GM18867 (cell line): Measurements from ENCODE around the gene ESPNL.

ENCODE experiments used
- ATAC-seq: cut with Tn5 transposase; IDR thresholded peaks from one replicate; pipeline ENCODE4 v1.9.1; 2021; ENCODE audit warnings: mild to moderate bottlenecking, moderate library complexity; ENCODE audit not compliant: unreplicated experiment

The ESPNL gene

GRCh38 chr2:238140040-238140439, 39.9 kb downstream of the ESPNL start:
- ATAC-seq: no peak

DNA sequence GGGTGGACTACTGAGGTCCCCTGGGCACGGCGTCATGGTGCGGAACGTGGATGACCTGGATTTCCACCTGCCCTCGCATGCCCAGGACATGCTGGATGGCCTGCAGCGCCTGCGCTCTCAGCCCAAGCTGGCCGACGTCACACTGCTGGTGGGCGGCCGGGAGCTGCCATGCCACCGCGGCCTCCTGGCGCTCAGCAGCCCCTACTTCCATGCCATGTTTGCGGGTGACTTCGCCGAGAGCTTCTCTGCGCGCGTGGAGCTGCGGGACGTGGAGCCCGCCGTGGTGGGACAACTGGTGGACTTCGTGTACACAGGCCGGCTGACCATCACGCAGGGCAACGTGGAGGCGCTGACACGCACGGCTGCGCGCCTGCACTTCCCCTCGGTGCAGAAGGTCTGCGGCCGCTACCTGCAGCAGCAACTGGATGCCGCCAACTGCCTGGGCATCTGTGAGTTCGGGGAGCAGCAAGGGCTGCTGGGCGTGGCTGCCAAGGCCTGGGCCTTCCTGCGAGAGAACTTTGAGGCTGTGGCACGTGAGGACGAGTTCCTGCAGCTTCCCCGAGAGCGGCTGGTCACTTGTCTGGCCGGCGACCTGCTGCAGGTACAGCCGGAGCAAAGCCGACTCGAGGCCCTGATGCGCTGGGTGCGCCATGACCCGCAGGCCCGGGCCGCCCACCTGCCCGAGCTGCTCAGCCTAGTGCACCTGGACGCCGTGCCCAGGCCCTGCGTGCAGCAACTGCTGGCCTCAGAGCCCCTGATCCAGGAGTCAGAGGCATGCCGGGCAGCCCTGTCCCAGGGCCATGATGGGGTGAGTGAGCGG, 40.8 kb downstream of the ESPNL start:
- no peak for ATAC-seq

DNA sequence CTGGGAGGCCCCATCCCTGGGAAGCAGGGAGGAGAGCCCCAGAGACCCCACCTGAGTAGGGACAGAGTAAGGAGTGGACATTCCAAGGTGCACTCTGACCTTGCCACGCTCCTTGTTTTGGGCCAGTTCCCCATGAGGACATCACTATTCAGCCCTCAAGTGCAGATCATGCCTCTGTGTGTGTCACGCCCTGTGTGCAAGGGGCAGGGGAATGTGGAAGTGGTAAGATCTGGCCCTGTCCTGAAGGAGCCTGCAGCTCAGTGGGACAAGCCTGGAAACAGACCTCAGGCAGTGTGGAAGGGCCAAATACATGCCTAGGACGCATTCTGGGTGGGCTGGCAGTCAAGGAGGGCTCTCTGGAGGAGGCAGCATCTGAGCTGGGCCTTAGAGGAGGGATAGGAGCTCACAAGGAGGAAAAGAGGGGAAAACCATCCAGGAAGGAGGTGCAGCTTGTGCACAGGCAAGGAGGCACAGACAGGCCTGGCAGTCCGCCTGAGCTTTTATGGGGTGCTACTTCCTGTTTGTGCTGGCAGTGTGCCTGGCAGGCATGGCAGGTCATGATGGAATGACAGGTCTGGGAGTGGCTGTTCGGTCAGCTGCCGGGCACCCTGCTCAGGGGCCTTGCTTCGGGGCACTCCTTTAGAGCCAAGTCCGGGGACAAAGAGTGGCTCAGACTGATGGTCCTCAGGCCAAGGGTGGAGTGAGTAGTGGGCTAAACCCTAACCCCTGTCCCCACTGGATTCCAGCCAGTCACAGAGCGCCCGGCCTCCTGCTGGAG, 41.6 kb downstream of the ESPNL start:
- ATAC-seq: no peak

DNA sequence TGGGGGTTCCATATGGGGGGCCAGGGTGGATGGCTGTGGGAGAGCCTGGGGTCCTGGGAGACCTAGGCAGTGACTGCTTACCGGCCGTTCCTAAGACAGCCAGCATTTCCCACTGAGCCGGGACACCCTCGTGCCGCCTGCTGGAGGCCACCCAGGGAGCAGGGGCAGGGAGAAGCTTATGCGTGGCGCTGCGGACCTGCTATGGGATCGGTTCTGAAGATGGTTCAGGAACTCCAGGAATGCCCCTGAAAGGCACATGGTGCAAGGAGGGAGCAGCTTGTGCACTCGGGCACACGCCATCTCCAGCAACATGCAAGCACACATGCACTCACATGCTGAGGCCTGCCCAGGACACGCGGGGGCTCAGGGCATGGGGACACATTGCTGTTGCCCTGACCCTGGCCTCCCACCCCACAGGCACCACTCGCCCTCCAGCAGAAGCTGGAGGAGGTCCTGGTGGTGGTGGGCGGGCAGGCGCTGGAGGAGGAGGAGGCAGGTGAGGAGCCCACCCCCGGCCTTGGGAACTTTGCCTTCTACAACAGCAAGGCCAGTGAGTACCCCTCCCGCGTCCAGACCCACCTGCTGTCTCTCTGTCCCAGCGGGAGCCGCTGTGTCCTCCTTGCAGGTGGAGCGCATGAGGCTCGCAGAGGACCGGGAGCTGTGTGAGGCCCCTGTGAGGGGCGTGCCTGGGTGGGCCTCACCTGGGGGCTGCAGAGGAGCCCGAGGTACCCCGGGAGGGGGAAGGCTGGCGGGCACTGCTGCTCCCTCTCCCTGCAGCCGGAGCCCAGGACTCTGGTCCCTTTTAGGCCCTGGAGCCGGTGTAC, 42.5 kb downstream of the ESPNL start:
- ATAC-seq: no peak

DNA sequence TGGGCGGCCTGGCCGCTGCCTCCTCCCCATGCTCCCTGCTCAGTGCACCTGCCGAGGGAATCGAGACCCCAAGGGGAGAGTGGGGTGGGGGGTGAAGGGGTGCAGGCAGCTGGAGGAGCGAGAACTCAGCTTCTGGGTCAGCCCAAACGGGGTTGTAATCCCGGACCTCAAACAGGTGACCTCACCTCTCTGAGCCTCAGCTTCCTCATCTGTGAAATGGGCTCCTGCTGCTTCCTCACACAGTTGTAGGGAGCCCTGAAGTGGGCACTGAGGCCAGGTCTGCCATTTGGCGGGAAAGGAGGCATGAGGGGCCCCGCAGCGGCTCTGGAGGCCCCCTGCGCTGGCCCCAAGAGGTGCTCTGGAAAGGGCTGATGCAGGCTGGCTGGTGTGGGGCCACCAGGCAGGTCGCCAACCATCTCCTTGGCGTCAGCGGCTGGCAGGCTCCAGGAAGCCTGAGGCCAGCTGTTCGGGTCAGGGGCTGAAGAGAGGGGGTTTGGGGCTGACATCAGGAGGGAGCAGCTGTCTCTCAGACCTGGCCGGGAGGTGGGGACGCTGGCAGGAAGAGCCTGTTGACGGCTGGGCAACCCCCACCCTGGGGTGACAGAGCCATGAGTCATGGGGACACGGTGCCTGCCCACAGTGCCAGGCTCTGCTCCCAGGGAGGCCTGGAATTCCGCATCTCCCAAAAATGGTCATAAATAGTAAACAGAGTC, 43.3 kb downstream of the ESPNL start:
- ATAC-seq: no peak

DNA sequence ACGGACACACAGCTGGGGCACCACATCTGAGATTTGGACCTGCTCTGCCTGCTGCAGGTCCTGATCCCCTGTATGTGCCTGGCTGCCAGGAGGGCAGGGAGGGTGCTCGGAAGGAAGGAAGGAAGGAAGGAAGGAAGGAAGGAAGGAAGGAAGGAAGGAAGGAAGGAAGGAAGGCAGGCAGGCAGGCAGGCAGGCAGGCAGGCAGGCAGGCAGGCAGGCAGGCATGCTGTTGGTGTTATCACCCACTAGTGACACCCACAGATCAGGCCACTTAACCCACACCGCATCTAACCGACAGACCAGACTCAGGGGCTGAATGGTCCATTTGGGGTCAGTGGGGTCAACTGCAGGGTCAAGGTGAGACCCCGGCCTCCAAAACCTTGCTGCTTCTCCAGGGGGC, 44.1 kb downstream of the ESPNL start:
- ATAC-seq: no peak

- no peak for ATAC-seq
These were observed 44.9 kb downstream of the ESPNL start for GRCh38 chr2:238145046-238145445.

- ATAC-seq: no peak
These were observed 45.7 kb downstream of the ESPNL start for GRCh38 chr2:238145851-238146250.

DNA sequence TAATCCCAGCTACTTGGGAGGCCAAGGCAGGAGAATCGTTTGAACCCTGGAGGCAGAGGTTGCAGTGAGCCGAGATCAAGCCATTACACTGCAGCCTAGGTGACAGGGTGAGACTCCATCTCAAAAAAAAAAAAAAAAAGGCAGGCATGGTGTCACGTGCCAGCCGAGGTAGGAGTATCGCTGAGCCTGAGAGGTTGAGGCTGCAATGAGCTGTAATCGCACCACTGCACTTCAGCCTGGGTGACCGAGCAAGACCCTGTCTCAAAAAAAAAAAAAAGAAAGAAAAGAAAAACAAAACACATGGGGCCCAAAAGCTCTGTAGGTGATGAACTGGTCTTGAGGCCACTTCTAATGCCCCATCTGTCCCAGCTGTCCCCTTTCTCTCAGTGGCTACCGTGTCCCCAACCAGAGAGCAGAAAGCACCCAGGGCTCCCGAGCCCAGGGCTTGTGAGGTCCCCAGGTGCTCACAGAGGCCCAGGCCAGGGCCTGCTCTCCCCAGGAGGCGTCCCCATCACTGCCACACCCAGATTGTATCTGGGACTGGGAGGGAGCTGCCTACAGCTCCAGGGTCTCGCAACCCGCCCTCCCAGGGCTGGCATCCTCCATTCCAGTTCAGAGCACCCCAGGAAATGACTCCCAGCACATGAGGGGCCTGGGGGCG, 46.9 kb downstream of the ESPNL start:
- ATAC-seq: no peak

GRCh38 chr2:238148981-238149380, 48.8 kb downstream of the ESPNL start:
- no peak for ATAC-seq

DNA sequence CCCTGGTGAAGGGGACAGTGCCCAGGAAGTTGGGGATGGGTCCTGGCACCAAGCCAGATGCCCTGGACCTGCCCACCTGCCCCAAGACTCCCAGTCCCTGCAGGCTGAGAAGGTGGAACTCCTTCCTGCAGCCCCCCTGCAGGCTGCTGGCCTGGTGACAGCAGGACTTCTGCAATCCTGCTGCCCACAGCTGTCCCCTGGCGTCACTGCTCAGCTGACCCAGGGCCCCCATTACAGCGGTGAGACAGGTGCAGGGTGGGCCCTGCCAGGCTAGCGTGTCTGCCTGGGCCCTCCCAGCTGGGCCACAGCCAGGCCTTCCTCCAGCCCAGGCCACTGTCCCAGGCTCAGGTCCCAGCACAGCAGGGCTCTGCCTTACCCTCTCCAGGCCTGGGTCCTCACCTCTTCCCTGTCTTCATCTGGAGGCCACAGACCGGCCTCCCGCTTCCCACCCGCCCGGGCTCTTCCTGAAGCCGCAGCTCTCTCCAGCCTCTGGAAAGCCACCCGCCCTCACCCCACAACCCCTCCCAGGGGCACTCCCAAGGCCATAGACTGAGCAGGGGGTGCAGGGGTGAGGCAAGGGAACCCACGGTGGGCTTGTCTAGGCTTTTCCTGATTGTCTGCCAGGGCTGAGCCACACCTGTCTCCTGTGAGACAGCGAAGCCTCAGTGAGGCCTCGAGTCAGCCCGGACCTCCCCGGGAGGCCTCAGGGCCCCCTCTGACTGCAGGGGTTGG, 49.9 kb downstream of the ESPNL start:
- no peak for ATAC-seq

DNA sequence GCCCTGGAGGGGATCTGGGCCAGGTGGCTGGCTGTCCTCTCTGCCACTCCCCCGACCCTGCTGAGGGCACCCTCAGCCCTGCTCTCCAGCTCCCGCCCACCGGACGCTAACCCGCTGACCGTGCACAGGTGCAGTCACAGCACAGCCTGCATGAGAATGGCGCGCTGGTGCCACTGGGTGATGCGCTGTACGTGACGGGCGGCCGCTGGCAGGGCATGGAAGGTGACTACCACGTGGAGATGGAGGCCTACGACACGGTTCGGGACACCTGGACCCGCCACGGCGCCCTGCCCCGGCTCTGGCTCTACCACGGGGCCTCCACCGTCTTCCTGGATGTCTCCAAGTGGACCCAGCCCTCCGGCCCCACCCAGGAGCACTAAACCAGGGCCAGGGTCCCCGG, 50.5 kb downstream of the ESPNL start:
- ATAC-seq: no peak

DNA sequence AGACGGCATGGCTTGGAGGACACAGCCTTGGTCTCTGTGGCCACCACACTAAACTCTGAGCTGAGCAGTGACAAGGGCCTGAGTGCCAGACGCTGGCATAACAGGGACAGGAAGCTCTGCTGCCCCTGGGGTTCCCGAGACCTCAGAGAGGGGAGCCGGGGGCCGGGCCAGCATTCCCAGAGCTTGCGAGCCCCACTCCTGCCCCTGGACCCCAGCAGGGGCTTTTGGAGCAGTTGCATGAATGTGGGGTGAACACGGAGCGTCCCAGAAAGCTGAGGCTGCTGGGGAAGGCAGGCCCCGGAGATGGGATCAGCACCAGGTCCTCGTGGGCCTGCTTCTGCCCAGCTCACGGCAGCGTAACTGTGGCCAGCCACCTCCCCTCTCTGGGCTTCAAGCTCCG, 51.1 kb downstream of the ESPNL start:
- ATAC-seq: no peak

DNA sequence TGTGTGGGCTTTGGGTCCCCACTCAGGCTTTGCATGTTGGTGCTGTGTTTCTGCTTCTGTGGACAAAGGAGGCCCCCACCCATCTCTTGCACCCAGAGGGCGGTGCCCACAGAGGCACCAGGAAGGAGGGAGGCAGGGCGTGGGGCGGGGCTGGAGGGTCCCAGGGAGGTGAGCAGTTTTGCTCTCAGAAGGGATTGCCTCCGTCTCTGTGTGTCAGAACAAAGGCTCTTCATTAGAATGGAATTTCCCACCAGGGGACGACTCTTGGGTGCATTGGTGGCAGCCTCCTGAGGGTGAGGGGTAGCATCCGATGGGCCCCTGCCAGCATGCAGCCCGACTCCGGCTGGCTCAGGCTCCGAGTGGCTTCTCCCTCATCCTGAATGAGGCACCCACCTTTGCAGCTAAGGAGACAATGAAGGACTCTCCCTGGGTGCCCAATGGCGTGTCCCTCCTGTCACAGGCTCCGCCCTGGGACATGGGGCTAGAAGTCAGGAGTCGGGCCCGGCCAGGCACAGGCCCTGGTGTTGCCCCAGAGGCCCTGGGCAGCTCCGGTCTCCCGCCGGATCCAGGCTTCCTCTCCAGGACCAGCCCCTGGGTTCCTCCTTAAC, 51.6 kb downstream of the ESPNL start:
- no peak for ATAC-seq

DNA sequence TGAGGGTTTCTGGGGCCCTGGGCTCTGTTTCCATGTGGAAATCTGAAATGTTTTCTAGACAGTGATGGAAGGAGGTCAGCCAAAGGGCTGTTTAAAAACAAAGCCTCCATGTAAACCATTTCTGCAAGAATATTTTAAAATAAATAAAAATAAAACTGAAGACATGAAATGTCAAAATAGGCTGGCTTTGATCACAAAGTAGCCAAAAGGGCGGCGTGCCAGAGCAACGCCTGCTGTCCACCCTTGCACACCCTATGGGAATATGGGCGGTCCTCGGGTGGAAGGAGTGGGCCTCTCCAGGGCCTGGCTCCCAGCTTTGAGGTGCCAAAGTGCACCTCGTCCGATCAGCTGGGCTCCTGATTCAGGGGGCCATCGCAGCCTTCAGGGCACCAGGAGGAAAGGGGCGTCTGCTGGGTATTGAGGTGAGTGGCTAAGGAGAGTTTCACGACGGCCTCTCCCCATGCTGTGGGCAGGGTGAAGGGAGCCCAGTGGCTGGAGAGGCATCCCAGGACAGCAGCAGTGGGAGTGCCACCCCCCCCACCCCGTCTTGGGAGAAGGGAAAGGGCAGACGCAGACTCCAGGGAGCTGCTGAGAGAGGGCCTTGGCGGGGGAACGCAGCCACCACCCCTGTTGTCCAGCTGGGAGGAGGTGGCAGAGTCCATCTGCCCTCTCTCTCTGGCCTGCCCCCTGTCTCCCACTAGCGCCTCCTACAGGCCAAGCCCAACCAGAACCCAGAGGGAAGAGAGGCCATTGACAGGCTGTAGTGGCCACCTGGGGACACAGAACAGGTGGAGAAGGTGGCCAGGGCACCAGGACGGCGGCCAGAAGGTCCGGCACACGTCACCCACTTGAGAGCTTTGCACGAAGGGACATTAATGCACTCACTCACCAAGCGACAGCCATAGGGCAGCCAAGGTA, 52.9 kb downstream of the ESPNL start:
- ATAC-seq: no peak

DNA sequence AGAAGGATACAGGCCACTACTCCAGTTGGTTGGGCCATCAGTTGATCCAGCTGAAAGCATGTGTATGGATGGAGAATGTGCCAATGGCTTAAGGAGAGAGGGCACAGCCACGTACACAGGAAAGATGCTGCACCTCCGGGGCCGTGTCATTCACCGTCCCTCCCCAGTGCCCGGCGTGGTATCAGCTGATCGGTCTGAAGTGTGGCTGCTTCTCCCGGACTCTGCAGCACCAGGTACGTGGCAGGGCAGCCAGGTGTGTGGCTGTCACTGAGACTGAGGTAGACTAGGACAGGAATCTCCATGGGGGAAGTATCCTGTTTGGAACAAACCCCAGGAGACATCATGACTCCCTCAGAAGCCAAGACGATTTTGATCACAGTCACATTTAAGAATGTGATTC, 54.4 kb downstream of the ESPNL start:
- ATAC-seq: no peak

GRCh38 chr2:238155051-238155760, 55.1 kb downstream of the ESPNL start:
- no peak for ATAC-seq
